RPMI7951 (cell line): ENCODE data around the gene BBLN. TPM values are rescaled to one million over a fixed set of nuclear protein-coding genes. Genes with fewer than 3 reads are reported as not detected.
A peak's percentile ranks its signal among the peaks of the same experiment; 100 is the strongest.
"Not testable (repeated sequence)": the region's sequence is repeated elsewhere in the genome, so short reads cannot be mapped to it uniquely, and the experiment has no call there.

ENCODE experiments used
- DNase-seq: peaks from one replicate; pipeline ENCODE4 v3.0.0-alpha.2; 2012; ENCODE audit warnings: low read depth
- total RNA-seq: library from RNA; depleted of rRNA; stranded (reverse); fragments of >200 nt; shearing (Covaris generic); gene quantifications from 2 replicates; pipeline ENCODE4 v1.2.3, GENCODE V29; 2014

Gene BBLN
- total RNA-seq, 1 experiment from 2014 or later, result 97.3 TPM

DNA sequence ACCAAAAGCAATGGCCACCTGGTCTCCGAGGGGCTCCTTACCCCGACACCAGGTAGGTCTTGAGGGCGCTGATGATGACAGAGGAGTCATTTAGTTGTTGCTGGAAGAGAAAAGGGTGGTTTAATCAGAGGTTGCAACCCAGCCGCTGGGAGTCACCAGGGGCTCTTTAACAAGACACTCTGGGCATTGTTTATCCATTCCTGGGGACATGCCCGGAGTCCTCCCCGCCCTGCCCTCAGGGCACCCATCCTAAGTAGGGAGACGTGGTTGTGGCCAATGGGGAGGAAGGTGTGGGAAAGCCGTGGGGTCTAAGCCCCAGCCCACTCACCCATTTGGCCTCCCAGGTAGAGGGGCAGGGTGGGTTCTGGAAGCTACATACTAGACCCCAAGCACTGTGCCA, 35.6 kb upstream of the BBLN start:
- no peak for DNase-seq

DNA sequence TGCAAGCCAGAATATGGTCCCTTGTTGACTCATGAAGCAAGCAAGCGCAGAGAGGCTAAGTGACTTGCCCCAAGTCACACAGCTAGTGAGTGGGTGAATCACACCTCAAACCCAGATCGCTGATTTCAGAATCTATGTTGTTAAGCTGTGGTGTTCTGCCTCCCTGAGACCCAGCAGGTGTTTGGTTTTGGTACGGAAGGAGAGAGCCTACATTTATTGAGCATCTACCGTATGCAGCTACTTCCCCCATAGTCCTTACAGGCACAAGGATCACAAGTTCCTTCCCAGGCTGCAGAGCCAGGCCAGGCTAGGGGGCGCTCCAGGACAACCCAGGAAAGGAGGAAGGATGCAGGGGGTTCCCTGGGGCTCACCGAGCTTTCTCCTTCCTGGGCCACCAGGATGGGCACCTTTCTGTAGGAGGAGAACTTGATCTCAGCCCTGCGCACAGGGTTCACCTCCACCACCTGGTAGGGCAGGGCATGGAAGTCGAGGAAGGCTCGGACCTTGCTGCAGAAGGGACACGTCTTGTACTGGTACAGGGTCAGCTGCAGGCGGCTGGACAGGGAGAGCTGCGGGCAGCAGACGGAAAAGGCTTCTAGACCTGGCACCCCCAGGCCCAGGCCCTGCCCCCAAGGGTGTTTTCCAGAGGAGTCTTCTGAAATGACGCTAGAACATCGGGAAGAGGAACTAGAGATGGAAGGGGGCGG, 35.0 kb upstream of the BBLN start:
- DNase-seq, result no peak

- no peak for DNase-seq
Observed at GRCh38 chr9:128125580-128126354, 34.3 kb upstream of the BBLN start.

- peak; percentile 86 for DNase-seq
Observed at GRCh38 chr9:128127568-128127989, 32.5 kb upstream of the BBLN start, which contains the start of gene PTGES2. Gene PTGES2, minus strand, starts transcription at chr9:128127729. Its CDS starts 12 bp downstream, at chr9:128127717.

DNA sequence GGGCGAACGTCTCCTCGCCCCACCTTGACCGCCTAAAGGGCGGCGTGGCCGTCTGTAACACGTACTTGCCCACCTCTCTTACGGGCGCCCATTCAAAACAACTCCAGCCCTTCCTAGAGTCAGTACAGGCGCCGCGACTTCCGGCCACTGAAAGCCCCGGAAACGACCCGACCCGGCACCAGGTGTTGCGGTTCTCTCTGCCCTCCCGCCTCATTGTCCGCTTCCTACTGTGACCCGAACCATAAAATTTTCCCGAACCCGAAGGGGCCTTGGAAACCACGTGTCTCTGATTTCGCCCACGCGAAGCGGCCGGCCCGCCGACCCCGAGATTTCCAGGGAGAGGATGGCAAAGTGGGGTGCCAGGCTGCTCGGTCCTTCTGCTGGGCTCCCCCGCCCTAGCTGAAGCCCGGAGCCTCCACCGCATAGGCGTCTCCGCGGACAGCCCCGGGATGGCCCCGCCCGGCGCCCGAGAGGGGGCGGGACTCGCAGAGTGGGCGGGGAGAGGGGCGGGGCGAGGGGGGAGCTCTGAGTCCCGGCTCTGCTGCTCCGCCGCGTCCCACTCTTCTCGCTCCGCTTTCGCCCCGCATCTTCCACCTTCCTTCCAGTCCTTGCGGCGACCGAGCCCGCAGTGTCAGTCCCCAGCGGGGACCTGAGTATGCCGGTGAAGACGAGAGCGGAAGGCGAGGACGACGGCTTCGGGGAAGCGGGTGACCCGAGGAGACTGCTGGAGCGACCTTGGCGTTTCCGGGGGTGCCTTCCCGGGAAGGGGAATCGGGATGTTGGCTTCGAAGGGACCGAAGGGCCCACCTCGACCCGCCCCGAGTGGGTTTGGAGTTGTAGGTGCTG, 31.9 kb upstream of the BBLN start:
- DNase-seq, result peak; percentile 90

DNA sequence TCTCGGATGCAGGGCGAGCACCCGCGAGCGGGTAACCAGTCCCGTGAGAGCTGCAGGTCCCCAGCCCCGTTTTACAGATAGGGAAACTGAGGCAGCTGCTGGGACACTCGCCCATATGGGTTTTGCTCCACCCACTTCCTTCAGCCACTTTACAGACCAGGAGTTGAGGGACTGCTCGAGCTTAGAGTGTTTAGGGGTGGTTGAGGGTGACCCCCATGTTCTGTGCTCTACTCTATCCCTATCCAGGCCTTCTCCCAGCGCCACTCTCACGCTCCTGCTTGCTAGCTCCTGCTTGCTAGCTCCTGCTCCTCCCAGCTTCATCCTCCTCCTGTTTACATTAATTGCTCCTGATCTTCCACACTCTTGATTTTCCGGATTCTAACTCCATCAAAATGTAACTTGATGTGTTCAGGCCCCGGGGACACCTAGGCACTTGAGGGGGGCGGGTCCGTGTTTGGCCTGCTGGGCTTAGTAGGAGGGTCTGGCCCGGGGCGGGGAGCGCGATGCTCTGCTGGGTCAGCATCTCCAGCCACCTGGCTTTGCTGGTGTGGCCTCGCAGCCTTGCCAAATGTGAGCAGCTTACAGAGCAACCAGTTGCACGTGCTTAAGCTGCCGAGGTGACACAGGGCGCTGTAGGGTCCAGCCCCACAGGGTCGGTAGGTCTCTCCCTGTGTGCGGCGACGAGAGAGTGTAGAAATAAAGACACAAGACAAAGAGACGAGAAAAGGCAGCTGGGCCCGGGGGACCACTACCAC, 31.1 kb upstream of the BBLN start:
- DNase-seq, result no peak

GRCh38 chr9:128129976-128130590, 30.0 kb upstream of the BBLN start:
- DNase-seq, result not testable (repeated sequence)

GRCh38 chr9:128130651-128131050, 29.4 kb upstream of the BBLN start:
- not testable (repeated sequence) for DNase-seq

GRCh38 chr9:128131346-128131745, 28.7 kb upstream of the BBLN start:
- not testable (repeated sequence) for DNase-seq

DNA sequence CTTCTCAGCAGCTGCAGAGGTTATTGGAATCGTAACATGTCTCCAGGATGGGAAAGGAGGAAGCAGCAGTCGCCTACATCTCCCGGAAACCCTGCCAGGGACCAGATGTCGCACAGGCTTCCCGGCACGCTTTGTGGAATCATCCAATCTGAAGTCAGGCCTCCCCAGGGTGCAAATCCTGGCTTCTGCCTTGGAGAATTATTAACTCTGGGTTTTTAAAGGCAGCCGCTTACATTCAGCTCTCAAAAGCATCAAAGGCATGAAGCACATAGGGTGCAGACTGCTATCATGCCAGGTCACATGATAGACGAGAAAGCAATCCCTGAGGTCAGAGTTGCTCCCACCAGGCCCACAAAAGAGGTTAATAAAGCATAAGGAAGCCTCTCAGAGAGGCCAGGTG, 27.9 kb upstream of the BBLN start:
- DNase-seq, result not testable (repeated sequence)

DNA sequence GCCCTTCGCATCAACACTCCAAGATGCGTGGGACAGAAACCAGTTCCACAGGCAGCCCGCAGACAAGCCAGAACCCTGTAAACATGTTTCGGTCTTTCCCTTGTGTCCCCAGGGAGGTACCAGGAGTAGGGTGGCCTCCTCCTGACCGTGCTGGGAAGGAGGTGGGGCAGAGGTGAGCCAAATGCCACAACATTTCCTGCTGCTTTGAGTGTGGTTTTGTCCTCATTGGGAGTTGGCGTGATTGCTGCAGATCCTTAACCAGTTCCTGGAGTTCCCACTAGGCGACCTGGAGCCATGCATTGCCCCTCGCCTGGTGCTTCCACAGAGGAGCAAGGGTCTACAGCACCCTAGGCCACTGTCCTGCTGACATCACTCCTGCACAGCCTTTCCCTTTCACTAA, 24.5 kb upstream of the BBLN start:
- not testable (repeated sequence) for DNase-seq

DNA sequence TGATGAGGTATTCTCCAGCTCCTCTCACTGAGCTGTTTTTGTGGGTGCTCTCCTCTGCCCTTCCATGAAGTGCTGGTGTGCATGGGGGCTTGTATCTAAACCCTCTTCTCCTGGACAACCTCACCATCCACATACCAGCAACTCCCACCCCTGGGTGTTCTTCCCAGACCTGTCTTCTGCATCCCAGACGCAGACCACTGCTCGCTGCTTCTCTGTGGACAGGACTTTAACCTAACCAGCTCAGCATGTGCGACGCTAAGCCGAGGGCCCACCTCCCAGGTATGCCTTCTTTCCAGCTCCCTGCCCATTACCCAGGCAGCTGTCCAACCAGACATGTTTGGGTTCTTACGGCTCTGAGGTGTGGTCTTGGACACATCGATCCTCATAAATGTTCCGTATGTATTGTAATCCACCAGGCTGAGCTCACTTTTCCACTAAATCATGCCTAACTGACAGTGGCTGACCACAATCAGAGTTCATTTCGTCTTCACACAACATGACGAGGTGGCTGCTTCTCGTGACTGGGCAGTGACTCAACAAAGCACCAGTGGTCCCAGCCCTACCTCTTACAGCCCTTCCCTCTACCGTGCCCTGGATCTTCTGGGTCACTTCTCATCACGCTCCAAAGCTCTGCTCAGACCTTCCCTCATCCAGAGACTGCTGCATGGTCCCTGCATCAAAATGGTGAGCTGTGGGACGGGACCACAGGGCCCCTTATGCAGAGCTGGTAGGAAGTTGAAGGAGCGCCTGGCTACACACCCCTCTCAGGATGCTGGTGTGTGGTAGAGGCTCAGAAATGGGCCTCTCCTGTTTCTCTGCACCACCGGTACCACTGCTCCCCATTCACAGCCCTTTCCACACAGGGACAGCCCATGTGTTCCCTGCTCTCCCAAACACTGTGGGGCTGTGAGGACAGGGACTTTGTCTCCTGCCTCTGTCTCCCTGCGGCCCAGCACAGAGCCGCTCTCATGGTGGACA, 23.0 kb upstream of the BBLN start:
- peak; percentile 65 for DNase-seq

GRCh38 chr9:128138001-128138400, 22.1 kb upstream of the BBLN start:
- DNase-seq, result no peak

DNA sequence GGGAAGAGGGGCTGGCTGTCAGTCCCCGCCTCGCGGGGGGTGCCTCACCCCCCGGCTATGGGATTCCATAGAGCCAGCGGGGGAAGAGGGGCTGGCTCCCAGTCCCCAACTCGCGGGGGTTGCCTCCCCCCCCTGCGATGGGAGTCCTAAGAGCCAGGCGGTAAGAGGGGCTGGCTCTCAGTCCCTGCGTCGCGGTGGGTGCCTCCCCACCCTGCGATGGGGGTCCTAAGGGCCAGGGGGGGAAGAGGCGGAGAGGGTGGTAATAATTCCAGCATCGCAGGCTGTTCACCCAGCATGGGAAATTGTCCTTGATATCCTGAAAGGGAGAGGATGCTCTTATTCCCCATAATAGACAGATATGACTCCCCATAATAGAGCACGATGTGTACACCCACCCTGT, 20.4 kb upstream of the BBLN start:
- no peak for DNase-seq

- no peak for DNase-seq
Observed at GRCh38 chr9:128141604-128142003, 18.5 kb upstream of the BBLN start.

DNA sequence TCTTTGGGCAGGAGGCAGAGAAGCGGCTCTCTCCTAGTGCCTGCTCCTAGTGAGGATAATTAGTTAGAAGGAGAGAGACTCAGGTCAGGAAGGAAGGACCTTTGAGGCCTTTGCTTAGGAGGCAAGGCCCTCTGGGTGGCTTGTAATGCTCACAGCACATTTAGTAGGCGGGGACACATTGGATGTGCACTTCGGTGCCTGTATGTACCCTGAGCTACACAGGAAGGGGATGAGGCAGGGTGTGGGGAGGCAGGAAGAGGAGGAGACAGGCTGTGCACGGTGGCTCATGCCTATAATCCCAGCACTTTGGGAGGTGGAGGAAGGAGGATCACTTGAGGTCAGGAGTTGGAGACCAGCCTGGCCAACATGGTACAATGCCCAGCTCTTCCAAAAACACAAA, 18.0 kb upstream of the BBLN start:
- DNase-seq, result no peak

- no peak for DNase-seq
Observed at GRCh38 chr9:128142596-128142995, 17.5 kb upstream of the BBLN start.

DNA sequence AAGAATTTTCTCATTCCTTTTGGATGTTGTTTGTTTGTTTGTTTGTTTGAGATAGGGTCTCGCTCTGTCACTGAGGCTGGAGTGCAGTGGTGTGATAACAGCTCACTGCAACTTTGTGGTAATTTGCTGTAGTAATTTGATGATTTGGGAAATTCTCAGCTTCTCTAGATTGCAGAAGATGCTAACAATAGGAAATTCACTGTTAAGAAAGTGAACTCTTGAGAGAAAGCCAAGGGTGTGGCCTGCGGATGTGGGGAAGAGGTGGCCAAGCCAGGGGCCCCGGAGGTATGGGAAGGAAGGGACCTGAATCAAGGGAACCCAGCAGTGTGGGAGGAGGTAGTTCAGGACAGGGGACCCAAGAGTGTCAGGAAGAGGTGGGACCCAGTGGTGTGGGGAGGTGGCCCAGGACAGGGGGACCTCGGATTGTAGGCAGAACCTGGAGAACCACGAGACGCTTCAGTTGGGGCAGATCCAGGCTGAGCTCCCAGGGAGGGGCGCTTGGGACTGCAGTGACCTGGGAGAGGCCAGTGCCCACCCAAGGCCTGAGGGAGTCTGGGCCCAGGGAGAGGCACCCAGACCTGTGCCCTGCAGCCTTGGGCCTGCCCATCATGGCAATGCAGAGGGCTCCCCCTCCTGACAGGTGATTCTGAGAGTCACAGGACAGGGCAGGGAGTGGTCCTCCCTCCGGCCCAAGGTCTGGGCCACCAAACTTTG, 16.4 kb upstream of the BBLN start:
- DNase-seq, result no peak
